Inferior parietal cortex (tissue), 1 donor: Measurements from ENCODE around the gene INF2.
"Not testable (repeated sequence)": the region's sequence is repeated elsewhere in the genome, so short reads cannot be mapped to it uniquely, and the experiment has no call there.

Experiments
- DNase-seq: peaks from one replicate; pipeline ENCODE4 v3.0.0-alpha.2; 2016; ENCODE audit errors: extremely low spot score

Gene INF2

DNA sequence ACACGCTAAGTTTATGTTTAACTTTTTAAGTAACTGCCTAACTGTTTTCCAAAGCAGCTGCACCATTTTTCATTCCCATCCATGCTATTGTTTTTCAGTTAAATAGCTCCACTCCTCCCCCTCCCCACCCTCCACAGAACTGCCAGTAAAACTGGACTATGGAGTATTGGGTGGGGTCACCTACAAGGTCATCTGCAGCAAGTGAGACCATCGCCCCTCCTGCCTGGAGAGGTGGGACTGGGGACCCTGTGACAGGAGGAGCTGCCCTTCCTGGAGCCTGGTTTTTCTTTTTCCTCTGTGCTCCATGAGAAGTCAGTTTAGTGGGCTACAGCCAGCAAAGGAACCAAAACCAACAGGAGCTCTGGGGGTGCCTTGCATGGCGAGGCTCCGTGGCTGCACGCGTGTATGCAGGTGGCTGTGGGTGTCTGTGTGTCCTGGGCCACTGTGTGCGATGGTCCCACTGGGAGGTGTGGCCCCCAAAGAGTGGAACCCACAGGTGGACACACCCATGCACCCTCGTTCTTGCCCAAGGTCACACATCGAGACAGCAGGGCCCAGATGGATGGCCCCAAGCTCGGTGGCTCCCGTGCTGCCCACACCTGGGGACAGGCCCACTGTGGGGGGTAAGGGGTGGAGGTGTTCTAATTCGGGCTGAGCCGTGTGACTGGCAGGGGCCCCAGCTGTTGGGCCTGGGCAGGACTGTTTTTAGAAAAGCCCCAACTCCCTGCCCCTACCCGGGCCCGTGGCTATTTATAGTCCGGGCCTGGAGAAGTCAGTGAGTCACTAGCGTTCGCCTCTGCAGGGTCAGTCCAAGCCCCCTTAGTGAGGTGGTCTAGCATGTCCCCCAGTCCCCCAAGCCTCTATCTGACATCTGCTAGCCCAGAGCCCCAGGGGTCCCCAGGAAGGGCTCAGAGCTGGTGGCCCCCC lies 32.4 kb downstream of the INF2 start:
- no peak for DNase-seq

GRCh38 chr14:104722938-104723650 lies 33.7 kb downstream of the INF2 start:
- DNase-seq = no peak

DNA sequence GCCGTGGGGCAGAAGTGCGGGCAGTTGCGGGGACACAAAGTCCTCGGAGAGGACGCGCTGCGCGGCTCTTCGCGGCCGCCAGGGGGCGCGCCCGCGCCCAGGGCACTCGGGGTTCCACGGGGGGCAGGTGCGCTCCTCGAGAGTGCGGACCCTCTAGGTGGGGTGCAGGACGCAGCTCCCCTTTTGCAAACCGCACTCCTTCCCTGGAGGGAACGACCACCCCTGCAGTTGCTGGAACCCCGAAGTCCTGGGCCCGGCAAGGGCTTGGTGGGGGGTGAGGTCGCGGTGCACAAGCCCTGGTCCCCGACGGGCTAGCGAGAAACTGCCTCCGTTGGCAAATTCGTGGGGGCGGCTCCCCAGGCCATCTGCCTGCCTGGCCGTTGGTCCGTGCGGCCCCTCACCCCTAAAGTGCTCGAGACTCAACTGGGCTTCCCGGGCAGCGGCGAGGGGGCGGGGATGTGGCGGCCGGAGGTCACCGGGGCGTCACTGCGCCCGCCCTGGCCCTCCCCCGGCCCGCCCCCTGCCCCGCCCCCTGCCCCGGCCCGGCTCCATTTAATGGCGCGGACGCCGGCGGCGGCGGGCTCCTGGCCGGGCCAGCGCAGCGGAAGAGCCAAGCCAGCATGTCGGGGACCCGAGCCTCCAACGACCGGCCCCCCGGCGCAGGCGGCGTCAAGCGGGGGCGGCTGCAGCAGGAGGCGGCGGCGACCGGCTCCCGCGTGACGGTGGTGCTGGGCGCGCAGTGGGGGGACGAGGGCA lies 34.4 kb downstream of the INF2 start, which contains the start of gene ADSS1:
ADSS1 (plus strand) TSS at position 579 of the 756 bp plus-strand sequence; CDS start at position 621, 42 bp downstream.
- DNase-seq = no peak

DNA sequence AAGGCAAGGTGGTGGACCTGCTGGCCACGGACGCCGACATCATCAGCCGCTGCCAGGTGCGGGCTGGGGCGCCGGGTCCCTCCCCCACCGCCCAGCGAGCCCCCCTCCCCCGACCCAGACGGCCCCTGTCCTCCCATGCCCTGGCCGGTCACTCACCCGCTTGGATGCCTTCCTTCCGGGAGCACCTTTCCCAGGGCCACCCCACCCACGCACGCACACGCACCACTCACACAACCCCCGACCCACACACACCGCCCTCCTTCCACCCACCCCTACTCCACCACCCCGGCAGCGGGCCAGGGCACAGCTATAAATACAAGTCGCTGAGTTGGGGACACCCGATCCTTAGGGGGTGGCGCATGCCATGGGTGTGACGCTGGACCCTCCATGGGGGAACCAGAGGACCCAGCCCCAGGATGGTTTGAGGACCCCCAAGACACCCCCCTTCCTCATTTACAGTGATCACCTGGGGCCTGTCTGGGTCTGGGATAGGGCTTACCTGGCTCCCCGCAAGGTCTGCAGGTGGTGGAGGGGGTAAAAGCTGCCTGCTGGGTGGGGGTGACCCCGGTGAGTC lies 35.1 kb downstream of the INF2 start:
- no peak for DNase-seq

DNA sequence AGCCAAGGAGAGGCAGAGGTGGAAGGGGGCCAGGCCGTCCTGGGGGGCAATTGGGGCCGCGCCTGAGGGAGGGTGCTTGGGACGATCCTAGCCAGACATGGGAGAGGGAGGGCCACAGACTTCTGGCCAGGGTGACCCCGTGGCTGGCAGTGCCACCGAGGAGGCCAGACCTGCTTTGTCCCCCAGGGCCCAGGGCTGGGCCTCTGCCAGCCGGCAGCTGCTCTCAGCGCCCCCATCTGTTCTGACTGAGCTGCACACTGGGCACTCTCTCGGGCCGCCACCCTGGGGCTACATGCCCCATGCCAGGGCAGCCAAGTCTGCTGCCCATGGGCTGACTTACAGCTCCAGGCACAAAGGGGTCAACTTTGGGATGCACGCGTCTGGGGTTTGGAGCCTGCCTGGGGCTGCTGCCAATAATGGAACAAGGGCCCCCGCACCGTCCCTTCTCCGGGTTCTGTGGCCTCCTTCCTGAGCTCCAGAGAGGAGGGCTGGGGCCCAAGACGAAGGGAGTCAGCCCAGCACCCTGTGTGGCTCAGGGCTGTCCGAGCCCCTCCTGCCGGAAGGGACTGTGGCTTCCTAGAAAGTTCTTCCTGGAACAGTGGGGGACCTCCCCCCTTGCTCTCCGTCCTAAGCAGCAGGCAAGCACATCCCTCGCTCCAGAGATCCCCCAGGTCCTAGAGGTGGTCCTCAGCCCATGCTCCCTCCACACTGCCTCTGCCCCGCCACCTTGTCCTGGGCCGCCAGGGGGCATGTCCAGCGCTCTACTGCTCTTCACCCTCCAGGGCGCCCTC lies 35.8 kb downstream of the INF2 start:
- no peak for DNase-seq

DNA sequence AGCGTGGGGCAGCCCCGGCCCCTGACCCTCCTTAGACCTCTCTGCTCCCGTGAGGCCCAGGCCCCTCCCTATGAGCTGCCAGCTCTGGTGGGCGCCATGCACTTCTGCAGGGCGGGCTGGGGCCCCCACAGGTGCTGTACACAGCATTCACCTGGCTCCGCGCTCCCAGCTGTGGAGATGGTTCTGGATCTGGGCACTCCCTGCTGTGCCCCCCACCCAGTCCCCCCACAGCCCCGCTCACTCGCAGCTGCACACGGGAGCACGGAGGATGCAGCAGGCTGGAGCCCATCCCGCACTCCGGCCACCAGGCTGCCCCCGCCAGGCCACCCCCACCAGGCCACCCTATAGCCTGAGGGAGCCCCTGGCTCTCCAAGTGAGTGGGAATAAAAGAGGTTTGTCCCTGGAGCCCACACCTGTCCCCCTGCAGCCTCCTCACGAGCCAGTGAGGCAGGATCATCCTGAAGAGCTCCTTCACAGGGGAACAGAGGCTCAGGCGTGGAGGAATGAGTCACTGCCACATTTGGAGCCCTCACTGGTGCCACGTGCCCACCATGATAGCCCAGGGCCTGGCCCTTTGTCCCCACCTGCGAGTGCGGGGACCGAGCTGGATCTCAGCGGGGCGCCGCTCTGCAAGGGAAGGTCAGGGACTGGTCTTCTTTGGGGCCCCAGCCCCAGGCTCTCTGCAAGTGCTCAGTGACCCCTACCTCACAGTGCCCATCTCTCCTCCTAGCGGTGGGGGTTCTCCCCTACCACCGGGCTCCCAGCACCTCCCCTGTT lies 36.5 kb downstream of the INF2 start:
- DNase-seq = no peak

DNA sequence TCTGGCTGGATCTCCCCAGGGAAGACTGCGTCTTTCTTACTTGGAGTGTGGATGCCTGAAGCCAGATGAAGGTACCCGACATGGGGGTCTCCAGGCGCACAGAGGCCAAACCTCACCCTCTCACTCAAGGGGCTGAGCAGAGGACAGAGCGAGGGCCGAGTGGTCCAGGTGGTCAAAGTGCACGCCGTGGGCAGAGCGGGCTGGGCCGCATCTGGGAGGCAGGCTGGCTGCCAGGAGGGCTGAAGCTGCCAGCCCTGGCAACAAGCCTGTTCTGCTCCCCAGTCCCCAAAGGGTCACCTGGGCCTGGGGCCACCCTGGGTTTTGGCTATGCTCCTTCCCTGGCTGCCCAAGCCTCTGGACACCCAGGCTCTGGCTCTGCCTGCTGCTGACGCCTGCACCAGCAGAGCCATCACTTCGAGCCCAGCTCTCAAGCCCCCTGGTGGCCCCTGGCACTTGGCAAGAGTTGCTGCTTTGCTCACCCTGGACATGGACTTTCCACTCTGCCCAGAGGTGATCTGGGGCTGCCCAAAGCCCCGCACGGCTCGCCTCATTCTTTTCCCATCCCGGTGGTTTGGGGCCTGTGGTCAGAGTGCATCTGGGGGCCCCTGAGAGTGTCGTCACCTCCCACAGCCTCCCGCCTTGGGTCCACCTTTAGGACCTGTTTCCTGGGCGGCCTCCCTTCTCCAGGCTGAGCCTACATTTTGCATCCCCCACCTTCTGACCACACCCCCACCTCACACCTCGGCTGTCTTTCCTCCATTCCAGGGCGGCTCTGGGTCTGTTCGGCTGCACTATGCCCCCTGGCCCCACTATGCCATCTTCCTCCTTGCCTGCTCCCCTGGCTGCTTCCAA lies 37.4 kb downstream of the INF2 start:
- DNase-seq = no peak

DNA sequence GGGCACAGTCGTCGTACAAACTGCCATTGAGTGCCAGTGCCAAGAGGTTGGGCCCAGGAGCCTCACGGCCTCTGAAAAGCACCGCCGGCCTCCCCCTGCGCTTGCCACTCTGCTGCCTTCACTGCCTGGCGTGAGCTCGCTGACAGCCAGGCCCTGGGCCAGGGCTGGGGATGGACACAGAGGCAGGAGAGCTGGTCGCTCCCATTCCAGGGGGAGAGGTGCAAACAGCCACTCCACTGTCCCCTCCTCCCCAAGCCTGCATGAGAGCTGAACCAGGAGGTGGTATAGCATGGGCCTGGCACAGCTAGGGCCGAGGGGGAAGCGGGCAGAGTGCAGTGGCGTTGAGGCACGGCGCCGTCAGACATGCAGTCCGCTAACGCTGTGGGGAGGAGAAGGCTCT lies 39.2 kb downstream of the INF2 start:
- no peak for DNase-seq

GRCh38 chr14:104729176-104729834 lies 39.9 kb downstream of the INF2 start:
- DNase-seq = not testable (repeated sequence)

GRCh38 chr14:104729835-104730181 lies 40.4 kb downstream of the INF2 start:
- no peak for DNase-seq

DNA sequence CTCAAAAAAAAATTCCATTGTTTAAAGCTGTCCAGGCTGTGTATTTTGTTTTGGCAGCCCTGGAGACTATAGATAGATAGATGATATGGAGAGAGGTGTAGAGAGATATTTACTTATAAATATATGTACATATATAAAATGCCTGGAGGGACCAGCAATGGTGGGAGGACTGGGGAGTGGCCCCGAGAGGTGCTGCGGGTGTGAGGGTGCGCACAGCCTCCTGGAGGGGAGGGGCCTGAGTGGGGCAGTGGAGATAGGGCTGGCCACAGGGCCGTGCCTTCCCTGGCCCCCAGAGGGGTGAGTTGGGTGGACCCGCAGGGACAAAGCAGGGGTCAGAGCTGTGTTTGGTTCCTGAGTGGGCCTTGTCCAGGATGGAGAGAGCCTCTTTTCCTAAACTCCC lies 41.1 kb downstream of the INF2 start:
- DNase-seq = no peak

GRCh38 chr14:104731320-104732294 lies 42.2 kb downstream of the INF2 start:
- no peak for DNase-seq

DNA sequence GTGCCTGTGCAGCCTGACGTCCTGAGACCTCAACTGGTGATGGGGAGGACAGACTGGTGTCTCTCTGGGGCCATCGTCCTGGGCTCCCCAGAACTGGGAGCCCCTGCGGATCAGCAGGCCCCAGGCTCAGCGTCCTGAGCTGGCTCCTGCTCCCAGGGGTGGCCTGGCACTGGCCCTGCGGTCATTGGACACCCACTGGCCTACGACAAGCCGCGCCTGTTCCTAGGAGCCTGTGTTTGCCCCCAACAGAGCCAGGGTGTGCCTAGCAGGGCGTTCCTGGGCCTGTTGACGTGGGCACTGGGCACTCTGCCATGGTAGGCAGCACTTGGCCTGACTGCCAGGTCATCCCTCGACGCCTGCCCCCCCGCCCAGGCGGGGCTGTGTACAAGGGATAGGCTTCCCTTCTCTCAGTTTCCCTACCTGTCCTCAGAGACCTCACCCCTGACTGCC lies 43.0 kb downstream of the INF2 start:
- no peak for DNase-seq

DNA sequence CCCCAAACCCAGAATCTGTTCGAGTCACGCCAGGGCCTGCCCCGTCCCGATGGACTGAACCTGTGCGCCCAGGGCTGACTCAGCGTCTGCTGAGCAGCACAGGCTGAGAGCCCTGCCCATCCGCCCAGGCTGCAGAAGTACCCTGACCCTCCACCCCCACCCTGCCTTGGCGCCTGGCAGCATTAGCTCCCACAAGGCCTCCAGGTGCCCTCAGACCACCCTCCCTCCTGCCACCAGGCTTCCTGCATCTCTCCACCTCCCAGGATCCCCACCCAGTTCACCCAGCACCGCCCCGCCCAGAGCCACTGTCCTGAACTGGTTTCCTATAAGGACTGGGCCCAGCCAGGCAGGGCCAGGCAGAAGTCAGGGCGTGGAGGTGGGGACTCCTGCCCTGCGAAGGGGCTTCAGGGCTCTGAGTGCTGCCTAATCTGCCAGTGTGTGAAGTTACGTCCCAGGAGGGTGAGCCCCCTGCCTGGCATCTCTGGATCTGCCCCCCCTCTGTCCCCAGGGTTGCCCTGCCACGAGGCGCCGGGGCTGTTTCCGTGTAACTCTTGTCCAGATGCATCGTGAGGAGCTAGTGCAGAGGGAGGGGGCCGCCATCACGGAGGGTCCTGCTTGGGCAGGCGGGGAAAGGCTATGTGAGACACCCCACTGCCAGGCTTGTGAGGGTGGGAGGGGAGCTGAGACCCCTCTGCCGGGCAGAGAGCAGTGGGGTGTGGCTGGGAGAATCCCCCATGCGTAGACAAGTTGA lies 43.7 kb downstream of the INF2 start:
- DNase-seq = no peak

GRCh38 chr14:104734051-104734587 lies 44.7 kb downstream of the INF2 start:
- no peak for DNase-seq

DNA sequence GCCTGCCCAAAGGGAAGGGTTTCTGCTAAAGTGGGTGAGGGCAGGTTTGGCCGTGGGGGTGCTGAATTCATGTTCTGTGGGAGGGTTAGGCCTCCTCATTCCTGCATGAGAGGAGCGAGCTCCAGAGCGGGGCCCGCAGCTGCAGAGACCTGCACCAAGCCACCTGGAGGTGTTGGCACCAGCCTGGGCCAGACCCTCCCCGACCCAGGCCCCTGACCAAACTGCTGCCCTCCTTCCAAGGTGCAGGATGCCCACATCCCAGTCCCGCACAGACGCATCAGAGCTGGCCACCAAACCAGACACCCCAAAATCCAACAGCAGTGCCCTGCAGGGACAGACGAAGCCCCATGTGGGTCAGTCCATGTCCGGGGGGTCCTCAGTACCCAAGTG lies 45.2 kb downstream of the INF2 start:
- DNase-seq = no peak
